ENCODE results near the gene SUSD6. TPM values are rescaled to one million over a fixed set of nuclear protein-coding genes. Genes with fewer than 3 reads are reported as not detected.

The SUSD6 gene
- total and polyA plus RNA-seq, 4 donors, result 16.0 to 75.1 (median 61.0) TPM

DNA sequence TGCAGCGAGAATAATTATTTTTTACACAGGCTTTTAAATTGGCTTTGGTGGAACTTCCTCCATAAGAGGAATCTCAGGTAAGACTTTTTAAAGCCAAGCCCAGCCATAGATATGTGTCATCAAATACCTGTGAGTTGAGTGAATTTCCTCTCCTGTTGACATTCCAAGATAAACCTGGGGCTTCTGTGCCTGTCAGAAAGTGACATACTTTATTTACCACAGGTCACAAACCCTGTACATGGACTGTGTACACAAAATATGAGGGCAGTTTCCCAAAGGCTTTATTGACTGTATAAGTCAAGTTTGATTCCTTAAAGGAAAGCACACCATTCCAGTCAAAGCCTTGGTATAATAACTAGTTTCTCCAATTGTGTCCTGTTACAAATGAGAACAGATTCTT, 129.7 kb downstream of the SUSD6 start:
- TF ChIP-seq CTCF (IDR thresholded peaks at IDR 0.05; ENCODE audit: control extremely low read depth, extremely low read depth), result no peak
- Histone ChIP-seq H3K4me1 (ENCODE audit: control insufficient read depth in 5 of 5, insufficient read depth in 5 of 5, low read length in 5 of 5) (no peaks in the 10 kb centered on the region), H3K4me3 (no peak overlapping the region), H3K9me3 (ENCODE audit: control insufficient read depth in 4 of 4, insufficient read depth in 3 of 4, low read length in 3 of 4) (no peaks in the 10 kb centered on the region), H3K9ac (ENCODE audit: insufficient read depth in 1 of 2, low read length in 2 of 2) (no peak overlapping the region), H3K36me3 (ENCODE audit: control insufficient read depth in 4 of 4, insufficient read depth in 4 of 4, low read length in 4 of 4) (no peaks in the 10 kb centered on the region), H3K27me3 (ENCODE audit: control insufficient read depth in 3 of 3, insufficient read depth in 3 of 3, low read length in 2 of 3) (no peaks in the 10 kb centered on the region), H3K27ac (ENCODE audit: low read depth in 1 of 2, low read length in 1 of 2) (no peak overlapping the region)
- ATAC-seq (ENCODE audit: insufficient read depth, low FRiP score) (no peak), DNase-seq (no peak)
- 91 to 97% methylated on average over 1 of the region's 1 CpG for WGBS, 2 donors

DNA sequence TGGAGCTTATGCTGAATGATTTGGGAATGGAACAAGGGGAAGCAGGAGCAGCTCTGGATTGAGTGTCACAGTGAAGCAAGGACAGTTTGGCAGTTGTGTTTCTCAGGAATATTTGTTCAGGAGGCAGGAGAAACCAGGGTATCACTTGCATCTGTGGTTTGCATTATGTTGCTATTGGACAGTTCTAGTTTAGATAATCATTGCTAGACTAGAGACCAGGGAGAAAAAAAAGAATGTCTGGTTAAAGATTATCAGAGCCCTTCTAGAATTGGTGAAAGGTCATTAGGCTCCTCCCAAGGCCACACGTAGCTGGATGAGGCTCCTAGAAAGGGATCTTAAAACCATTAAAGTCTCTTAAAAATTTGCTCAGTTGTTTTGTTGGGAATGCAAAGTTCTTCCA, 138.6 kb downstream of the SUSD6 start:
- no peak for TF ChIP-seq CTCF (IDR thresholded peaks at IDR 0.05; ENCODE audit: control extremely low read depth, extremely low read depth)
- Histone ChIP-seq H3K4me1 (ENCODE audit: control insufficient read depth in 5 of 5, insufficient read depth in 5 of 5, low read length in 5 of 5) (no peaks in the 10 kb centered on the region), H3K27me3 (ENCODE audit: control insufficient read depth in 3 of 3, insufficient read depth in 3 of 3, low read length in 2 of 3) (no peaks in the 10 kb centered on the region), H3K9me3 (ENCODE audit: control insufficient read depth in 4 of 4, insufficient read depth in 3 of 4, low read length in 3 of 4) (no peaks in the 10 kb centered on the region), H3K4me3 (no peak overlapping the region), H3K9ac (ENCODE audit: insufficient read depth in 1 of 2, low read length in 2 of 2) (no peak overlapping the region), H3K27ac (ENCODE audit: low read depth in 1 of 2, low read length in 1 of 2) (no peak overlapping the region), H3K36me3 (ENCODE audit: control insufficient read depth in 4 of 4, insufficient read depth in 4 of 4, low read length in 4 of 4) (no peaks in the 10 kb centered on the region)
- DNase-seq (no peak), ATAC-seq (ENCODE audit: insufficient read depth, low FRiP score) (no peak)
- 79 to 88% methylated on average over 1 of the region's 1 CpG for WGBS, 2 donors

DNA sequence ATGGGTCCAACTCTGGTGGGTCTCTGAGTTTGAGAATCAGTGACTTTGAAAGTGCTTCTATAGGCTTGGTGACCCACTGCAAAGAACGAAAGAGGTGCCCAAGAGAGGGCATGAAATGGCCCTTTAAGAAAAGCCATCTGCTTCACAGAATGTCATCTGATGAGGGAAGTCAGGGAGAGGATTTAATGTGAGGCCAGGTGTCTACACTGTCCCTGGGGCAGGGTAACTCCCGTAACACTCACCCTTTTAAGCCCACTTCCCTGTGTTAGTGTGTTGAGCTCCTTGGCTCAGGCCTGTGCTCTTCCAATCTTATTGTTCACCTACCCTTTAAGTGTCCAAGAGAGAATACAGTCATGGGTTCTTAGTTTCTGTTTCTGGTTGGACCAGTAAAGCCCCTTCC, 139.1 kb downstream of the SUSD6 start:
- H3K4me3 ChIP-seq, result no peak overlapping the region
- TF ChIP-seq CTCF (IDR thresholded peaks at IDR 0.05; ENCODE audit: control extremely low read depth, extremely low read depth), result no peak
- H3K27ac ChIP-seq (ENCODE audit: low read depth in 1 of 2, low read length in 1 of 2), result no peak overlapping the region
- no peaks in the 10 kb centered on the region for H3K36me3 ChIP-seq (ENCODE audit: control insufficient read depth in 4 of 4, insufficient read depth in 4 of 4, low read length in 4 of 4)
- no peaks in the 10 kb centered on the region for H3K27me3 ChIP-seq (ENCODE audit: control insufficient read depth in 3 of 3, insufficient read depth in 3 of 3, low read length in 2 of 3)
- no peak overlapping the region for H3K9ac ChIP-seq (ENCODE audit: insufficient read depth in 1 of 2, low read length in 2 of 2)
- WGBS, 2 donors, result 98% methylated on average over 2 of the region's 2 CpGs
- no peak for ATAC-seq (ENCODE audit: insufficient read depth, low FRiP score)
- H3K9me3 ChIP-seq (ENCODE audit: control insufficient read depth in 4 of 4, insufficient read depth in 3 of 4, low read length in 3 of 4), result no peaks in the 10 kb centered on the region
- H3K4me1 ChIP-seq (ENCODE audit: control insufficient read depth in 5 of 5, insufficient read depth in 5 of 5, low read length in 5 of 5), result no peaks in the 10 kb centered on the region
- no peak for DNase-seq

DNA sequence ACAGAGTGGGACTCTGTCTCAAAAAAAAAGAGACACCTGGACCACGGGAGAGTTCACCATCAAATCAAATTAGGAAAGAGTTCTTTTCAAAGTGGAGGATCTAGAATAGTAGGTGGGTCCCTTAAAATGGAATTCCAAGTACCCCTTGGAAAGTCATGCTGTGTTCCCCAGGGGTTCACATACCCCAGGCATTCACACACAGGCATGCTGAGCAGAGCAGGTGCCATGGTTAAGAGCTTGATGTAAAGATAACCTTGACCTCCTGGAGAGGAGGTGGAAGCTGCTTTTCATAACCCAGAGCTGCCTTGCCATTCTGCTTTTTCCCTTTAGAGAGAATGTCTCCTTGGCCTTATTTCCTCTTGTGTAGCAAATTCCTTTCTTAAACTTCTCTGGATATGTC, 141.4 kb downstream of the SUSD6 start:
- 69 to 81% methylated on average over 1 of the region's 1 CpG for WGBS, 2 donors
- H3K9me3 ChIP-seq (ENCODE audit: control insufficient read depth in 4 of 4, insufficient read depth in 3 of 4, low read length in 3 of 4), result no peaks in the 10 kb centered on the region
- DNase-seq, result no peak
- H3K27me3 ChIP-seq (ENCODE audit: control insufficient read depth in 3 of 3, insufficient read depth in 3 of 3, low read length in 2 of 3), result no peaks in the 10 kb centered on the region
- TF ChIP-seq CTCF (IDR thresholded peaks at IDR 0.05; ENCODE audit: control extremely low read depth, extremely low read depth), result no peak
- no peak overlapping the region for H3K4me3 ChIP-seq
- H3K9ac ChIP-seq (ENCODE audit: insufficient read depth in 1 of 2, low read length in 2 of 2), result no peak overlapping the region
- no peak overlapping the region for H3K27ac ChIP-seq (ENCODE audit: low read depth in 1 of 2, low read length in 1 of 2)
- no peaks in the 10 kb centered on the region for H3K4me1 ChIP-seq (ENCODE audit: control insufficient read depth in 5 of 5, insufficient read depth in 5 of 5, low read length in 5 of 5)
- H3K36me3 ChIP-seq (ENCODE audit: control insufficient read depth in 4 of 4, insufficient read depth in 4 of 4, low read length in 4 of 4), result no peaks in the 10 kb centered on the region
- ATAC-seq (ENCODE audit: insufficient read depth, low FRiP score), result no peak
